Esophagus (tissue), 2 donors: ENCODE measurements around the gene TEX19. TPM values are rescaled to one million over a fixed set of nuclear protein-coding genes. Genes with fewer than 3 reads are reported as not detected.

Experiments
- H3K27ac ChIP-seq, 2 donors: one replicate each; pipeline ENCODE4 v1.5.1; 2013; ENCODE audit warnings: low read depth in 2 of 2, mild to moderate bottlenecking in 2 of 2, inconsistent platforms in 1 of 2, low read length in 1 of 2, moderate library complexity in 1 of 2
- H3K27me3 ChIP-seq, 2 donors: one replicate each; pipeline ENCODE4 v1.6.1; 2013; ENCODE audit warnings: low read length in 2 of 2, control low read depth in 1 of 2, mild to moderate bottlenecking in 1 of 2; ENCODE audit not compliant: insufficient read depth in 2 of 2, control insufficient read depth in 1 of 2
- H3K36me3 ChIP-seq, 2 donors: one replicate each; pipeline ENCODE4 v1.6.1; 2013; ENCODE audit warnings: low read length in 1 of 2; ENCODE audit not compliant: control insufficient read depth in 2 of 2, insufficient read depth in 2 of 2
- H3K4me1 ChIP-seq, 2 donors: one replicate each; pipeline ENCODE4 v1.6.1; 2013; ENCODE audit warnings: low read length in 1 of 2; ENCODE audit not compliant: control insufficient read depth in 2 of 2, insufficient read depth in 2 of 2
- H3K4me3 ChIP-seq, 2 donors: one replicate each; pipeline ENCODE4 v1.5.1; 2013; ENCODE audit warnings: low read length in 2 of 2, mild to moderate bottlenecking in 2 of 2, low read depth in 1 of 2, moderate library complexity in 1 of 2
- H3K9me3 ChIP-seq, 2 donors: one replicate each; pipeline ENCODE4 v1.6.1; 2013; ENCODE audit warnings: mild to moderate bottlenecking in 2 of 2, low read depth in 1 of 2, low read length in 1 of 2, moderate library complexity in 1 of 2; ENCODE audit not compliant: control insufficient read depth in 2 of 2, insufficient read depth in 1 of 2
- whole genome bisulfite sequencing, 2 donors: extraction: QIAGEN DNeasy Blood & Tissue Kit; methylation state at CpG; one replicate each; pipeline ENCODE4 v1.1.7; 2013; 5-methylcytosine and 5-hydroxymethylcytosine counted together
- polyA plus RNA-seq, 2 donors: library from polyadenylated mRNA; stranded (reverse); fragments of 200-250 nt; gene quantifications; one replicate each; pipeline ENCODE4 v1.2.3, GENCODE V29; 2013
- donor health status: healthy with polysubstance abuse.
- donor health status: Bipolar disorder and iron deficiency.

Gene TEX19
- polyA plus RNA-seq, 2 donors = 0.01 TPM; not detected in 1

DNA sequence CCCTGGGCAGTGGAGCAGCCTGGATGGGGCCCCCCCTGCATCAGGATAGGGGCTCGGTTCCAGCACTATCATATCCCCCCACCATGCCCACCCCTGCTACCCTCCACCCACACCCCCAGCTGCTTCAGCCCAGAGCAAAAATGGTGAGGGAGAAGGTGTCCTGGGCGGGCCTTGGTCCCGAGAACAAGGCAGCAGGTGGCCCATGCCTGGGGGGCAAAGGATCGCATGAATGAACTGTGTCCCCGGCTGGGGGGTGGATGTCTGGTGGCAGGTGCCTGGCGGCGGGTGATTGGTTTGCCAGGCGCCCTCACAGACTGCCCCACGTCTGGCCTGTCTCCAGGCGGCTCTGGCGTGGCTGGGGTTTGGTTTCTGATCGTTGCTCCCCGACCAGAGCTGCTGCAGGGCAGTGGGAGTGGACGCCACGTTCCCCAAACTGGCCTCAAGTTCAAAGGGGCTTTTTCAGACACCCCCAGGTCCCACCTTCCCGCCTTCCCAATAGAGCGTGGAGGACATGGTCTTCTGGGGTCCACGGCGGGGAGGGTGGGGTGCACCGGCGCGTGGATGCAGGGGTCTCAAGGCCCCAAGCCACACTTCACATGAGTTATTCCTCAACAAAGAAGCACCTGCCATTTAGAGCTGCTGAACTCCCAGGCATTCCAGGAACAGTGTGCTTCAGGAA, 25.1 kb downstream of the TEX19 start:
- no peak overlapping the region for H3K4me3 ChIP-seq
- H3K36me3 ChIP-seq = peaks cover 0 to 3% of the 10 kb centered on the region in 2 donors
- H3K27ac ChIP-seq = no peak overlapping the region
- no peaks in the 10 kb centered on the region for H3K9me3 ChIP-seq
- peaks cover 2 to 30% of the 10 kb centered on the region in 2 donors for H3K4me1 ChIP-seq
- peaks cover 0 to 13% of the 10 kb centered on the region in 2 donors for H3K27me3 ChIP-seq
- WGBS, 2 donors = 45 to 47% methylated on average over 22 of the region's 22 CpGs

DNA sequence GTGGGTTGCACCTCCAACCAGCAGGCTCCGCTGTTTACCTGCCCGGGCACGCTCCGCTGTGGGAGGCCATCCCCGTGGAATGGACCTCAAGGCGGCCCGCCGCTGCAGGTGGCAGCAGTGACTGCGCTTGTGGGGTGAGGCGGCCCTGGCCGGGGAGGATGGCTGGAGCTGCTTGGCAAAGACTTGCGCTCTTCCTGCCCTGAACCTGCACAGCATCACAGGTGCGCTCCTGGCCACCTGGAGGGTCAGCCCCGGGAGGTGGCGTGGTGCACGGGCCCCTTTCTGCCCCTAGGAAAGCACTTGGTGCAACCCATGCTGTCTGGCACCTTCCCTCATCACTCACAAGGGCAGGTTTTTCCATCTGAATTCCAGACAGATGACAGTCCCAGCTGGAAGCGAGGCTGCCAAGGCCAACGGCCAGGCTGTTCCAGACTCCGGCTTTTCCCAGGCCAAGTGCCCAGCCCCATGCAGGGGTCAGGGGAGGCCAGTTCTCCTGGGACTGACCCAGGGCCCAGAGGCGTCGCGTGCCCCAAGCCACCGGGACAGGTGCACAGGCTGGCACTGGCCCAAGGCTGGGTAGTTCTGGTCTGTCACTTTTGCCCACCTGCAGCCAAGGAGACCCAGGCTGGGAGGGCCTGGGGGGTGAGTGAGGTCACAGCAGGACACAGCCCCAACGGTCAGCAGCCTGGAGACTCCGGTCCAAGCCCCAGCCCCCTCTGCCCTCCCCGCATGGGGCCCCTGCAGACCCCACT, 25.9 kb downstream of the TEX19 start:
- Histone ChIP-seq H3K27ac (no peak overlapping the region), H3K9me3 (no peaks in the 10 kb centered on the region), H3K4me3 (no peak overlapping the region), H3K36me3 (peaks cover 0 to 3% of the 10 kb centered on the region in 2 donors), H3K27me3 (peaks cover 0 to 13% of the 10 kb centered on the region in 2 donors), H3K4me1 (peaks cover 2 to 30% of the 10 kb centered on the region in 2 donors)
- 25 to 35% methylated on average over 26 of the region's 26 CpGs for WGBS, 2 donors

DNA sequence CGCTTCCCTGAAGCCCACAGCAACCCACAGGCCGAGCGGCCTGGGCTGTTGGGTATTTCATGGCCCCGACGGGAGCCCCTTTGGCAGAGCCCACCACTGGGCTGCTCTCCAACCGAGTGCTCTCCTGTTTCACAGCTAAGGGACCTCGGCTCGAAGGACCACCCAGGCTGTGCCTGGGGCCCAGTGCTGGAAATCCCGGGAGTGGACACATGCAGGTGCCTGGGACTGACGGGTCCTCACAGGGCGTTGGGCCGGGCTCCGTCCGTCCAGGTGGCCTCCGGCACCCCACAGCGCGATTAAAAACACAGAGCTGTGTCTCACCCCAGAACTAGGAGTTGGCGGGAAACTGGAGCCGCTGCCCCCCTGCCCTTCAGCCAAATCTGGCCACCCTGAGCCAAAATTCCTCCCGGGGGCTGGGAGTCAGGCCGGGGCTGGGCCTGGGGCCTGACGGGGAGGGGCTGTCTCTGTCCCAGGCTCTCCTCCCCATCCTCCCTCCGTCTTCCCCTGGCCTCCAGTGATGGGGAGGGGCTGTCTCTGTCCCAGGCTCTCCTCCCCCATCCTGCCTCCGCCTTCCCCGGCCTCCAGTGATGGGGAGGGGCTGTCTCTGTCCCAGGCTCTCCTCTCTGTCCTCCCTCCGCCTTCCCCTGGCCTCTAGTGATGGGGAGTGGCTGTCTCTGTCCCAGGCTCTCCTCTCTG, 26.7 kb downstream of the TEX19 start:
- peaks cover 0 to 13% of the 10 kb centered on the region in 2 donors for H3K27me3 ChIP-seq
- no peak overlapping the region for H3K27ac ChIP-seq
- H3K36me3 ChIP-seq = peaks cover 0 to 4% of the 10 kb centered on the region in 2 donors
- 18 to 30% methylated on average over 25 to 26 of the region's 26 CpGs for WGBS, 2 donors
- H3K4me1 ChIP-seq = peaks cover 2 to 30% of the 10 kb centered on the region in 2 donors
- H3K9me3 ChIP-seq = no peaks in the 10 kb centered on the region
- H3K4me3 ChIP-seq = no peak overlapping the region

DNA sequence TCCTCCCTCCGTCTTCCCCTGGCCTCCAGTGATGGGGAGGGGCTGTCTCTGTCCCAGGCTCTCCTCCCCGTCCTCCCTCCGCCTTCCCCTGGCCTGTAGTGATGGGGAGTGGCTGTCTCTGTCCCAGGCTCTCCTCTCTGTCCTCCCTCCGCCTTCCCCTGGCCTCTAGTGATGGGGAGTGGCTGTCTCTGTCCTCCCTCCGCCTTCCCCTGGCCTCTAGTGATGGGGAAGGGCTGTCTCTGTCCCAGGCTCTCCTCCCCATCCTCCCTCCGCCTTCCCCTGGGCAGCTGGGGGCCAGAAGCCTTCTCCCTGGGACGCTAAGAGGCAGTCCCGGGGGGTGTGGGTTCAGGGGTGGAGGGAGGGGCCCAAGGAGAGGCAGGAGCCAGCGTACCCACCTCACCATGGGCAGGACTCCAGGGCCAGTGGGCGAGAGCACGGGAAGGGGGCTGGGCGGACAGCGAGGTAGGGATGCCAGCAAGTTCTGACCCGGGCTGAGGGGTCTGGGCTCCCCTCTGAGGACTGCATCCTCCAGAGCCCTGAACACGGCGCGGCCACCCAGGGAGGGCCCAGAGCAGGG, 27.3 kb downstream of the TEX19 start:
- 29 to 47% methylated on average over 17 of the region's 17 CpGs for WGBS, 2 donors
- Histone ChIP-seq H3K4me3 (no peak overlapping the region), H3K27ac (no peak overlapping the region)

DNA sequence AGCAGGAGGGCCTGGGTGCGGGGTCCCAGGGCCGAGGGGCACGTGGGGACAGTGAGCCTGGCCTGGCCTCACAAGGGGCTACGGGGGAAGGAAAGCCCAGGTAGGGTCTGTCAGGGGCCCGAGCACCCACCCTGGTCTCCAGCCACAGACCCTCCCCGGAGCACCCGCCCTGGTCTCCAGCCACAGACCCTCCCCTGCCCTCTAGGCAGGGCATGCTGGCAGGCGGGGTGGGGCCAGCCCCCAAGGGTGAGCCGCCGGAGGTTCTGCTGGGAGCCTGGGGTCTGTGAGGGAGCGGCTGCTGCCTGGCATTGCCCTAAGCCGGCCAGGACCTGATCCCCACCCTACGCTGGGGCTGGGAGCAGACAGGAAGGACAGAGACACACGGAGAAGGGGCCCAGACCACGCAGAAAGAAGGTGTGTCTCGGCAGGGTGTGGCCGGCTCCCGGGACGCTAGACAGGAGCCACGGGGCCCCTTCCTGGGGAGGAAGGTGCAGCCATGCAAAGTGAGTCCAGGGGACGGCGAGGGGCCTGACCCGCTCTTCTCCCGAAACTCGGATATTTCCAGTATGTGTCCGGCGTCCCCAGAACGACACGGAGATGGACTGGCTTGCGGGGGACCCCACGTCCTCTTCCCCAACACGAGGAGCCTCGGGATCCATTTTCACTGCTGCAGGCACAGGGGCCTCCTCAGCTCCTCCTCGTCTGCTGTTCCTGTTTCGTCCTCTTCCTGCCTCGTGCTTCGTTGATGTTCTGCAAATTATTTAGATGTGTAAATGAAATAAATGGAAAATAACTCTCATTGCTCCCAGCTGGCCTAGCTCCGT, 28.0 kb downstream of the TEX19 start:
- Histone ChIP-seq H3K36me3 (peaks cover 0 to 8% of the 10 kb centered on the region in 2 donors), H3K27me3 (peaks cover 0 to 13% of the 10 kb centered on the region in 2 donors), H3K9me3 (no peaks in the 10 kb centered on the region), H3K4me1 (peaks cover 2 to 26% of the 10 kb centered on the region in 2 donors), H3K4me3 (no peak overlapping the region), H3K27ac (no peak overlapping the region)
- 33 to 46% methylated on average over 35 to 38 of the region's 38 CpGs for WGBS, 2 donors

More for the DNA sequence above, 27.3 kb downstream of the TEX19 start:
- peaks cover 2 to 29% of the 10 kb centered on the region in 2 donors for H3K4me1 ChIP-seq
- peaks cover 0 to 13% of the 10 kb centered on the region in 2 donors for H3K27me3 ChIP-seq
- H3K36me3 ChIP-seq = peaks cover 0 to 4% of the 10 kb centered on the region in 2 donors
- H3K9me3 ChIP-seq = no peaks in the 10 kb centered on the region

DNA sequence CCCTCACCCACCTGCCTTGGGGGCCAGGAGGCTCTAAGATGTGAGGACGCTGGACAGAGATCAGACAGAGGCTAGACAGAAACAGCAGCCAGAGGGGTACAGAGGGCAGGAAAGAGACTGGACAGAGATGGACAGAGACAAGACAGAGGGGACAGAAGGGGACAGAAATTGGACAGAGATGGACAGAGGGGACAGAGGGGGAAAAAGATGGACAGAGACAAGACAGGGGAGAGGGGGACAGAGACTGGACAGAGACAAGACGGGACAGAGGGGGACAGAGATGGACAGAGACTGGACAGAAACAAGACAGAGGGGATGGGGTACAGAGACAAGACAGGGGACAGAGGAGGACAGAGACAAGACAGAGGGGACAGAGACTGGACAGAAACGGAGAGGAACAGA, 28.7 kb downstream of the TEX19 start:
- H3K4me1 ChIP-seq = peaks cover 2 to 26% of the 10 kb centered on the region in 2 donors
- 60 to 64% methylated on average over 3 of the region's 3 CpGs for WGBS, 2 donors
- H3K9me3 ChIP-seq = no peaks in the 10 kb centered on the region
- H3K27me3 ChIP-seq = peaks cover 0 to 13% of the 10 kb centered on the region in 2 donors
- H3K4me3 ChIP-seq = no peak overlapping the region
- no peak overlapping the region for H3K27ac ChIP-seq
- H3K36me3 ChIP-seq = peaks cover 0 to 14% of the 10 kb centered on the region in 2 donors

DNA sequence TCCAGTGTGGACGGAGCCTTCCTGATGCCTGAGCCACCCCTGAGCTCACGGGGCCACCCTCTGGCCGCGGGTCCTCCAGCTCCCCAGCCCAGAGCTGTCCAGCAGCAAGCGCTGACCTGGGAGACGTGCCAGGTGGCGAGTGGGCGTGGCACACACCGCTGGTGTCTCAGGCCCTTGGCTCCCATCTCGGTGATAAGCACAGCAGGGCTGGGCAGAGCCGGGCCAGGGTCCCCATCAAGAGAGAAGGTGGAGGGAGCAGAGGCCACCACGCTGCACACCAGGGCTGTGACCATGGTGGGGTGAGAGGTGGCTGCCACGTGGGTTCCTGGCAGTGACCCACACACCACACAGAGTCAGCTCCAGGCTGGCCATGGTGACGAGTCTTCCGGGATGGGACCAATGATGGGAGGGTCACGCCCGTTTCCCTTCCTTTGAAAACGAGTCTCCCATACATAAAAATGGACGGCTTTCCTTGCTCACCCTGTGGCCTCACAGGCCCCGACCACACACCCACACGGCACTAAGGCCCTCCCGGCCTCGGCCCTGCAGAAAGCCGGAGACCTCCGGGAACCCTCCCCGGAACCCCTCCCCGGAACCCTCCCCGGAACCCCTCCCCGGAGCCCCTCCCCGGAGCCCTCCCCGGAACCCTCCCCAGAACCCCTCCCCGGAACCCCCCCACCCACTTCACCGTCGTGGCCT, 29.3 kb downstream of the TEX19 start:
- whole genome bisulfite sequencing, 2 donors = 59 to 69% methylated on average over 23 to 34 of the region's 34 CpGs
- H3K4me1 ChIP-seq = peaks cover 2 to 26% of the 10 kb centered on the region in 2 donors
- peaks cover 0 to 18% of the 10 kb centered on the region in 2 donors for H3K36me3 ChIP-seq
- no peak overlapping the region for H3K4me3 ChIP-seq
- peaks cover 0 to 13% of the 10 kb centered on the region in 2 donors for H3K27me3 ChIP-seq
- no peaks in the 10 kb centered on the region for H3K9me3 ChIP-seq
- no peak overlapping the region for H3K27ac ChIP-seq

DNA sequence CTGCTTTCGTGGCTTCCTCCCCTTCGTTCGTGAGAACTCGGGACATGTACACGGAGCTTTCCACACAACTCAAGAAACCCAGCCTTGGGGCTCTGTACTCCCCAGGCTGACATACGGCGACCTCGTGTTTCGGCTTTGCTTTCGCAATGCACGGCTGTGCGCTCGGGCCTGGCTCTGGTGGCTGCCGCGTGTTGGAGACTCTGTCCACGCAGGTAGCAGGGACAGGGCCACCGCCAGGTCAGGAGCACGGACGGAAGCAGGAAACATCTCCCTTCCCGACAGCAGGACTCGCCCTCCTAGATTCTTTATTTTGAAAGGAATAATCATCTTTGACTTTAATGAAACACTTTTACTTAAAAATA, 29.9 kb downstream of the TEX19 start:
- Histone ChIP-seq H3K9me3 (no peaks in the 10 kb centered on the region), H3K36me3 (peaks cover 0 to 22% of the 10 kb centered on the region in 2 donors), H3K27ac (no peak overlapping the region), H3K4me3 (no peak overlapping the region), H3K27me3 (peaks cover 0 to 13% of the 10 kb centered on the region in 2 donors), H3K4me1 (peaks cover 2 to 26% of the 10 kb centered on the region in 2 donors)
- WGBS, 2 donors = 84 to 85% methylated on average over 21 of the region's 21 CpGs
